ENCODE data around the gene HLA-DOB. TPM values are rescaled to one million over a fixed set of nuclear protein-coding genes. Genes with fewer than 3 reads are reported as not detected.

The HLA-DOB gene
- total RNA-seq, 2 experiments from 2014 or later: 2.4 to 2.9 TPM

- H3K27me3 Mint-ChIP-seq: no peaks in the 10 kb centered on the region
- peaks cover 76% of the 10 kb centered on the region for H3K36me3 Mint-ChIP-seq (ENCODE audit: low read depth)
- POLR2A ChIA-PET: interaction anchor here (0.9 to 1.2 kb wide), 2 partner anchors 11 to 130 kb away, joined by 3 to 5 read pairs; partner anchors contain the start of gene TAP1
- H3K4me3 Mint-ChIP-seq: peak overlapping the region; percentile 99
- H3K27ac Mint-ChIP-seq: peak overlapping the region; percentile 100
- H3K9me3 Mint-ChIP-seq: no peaks in the 10 kb centered on the region
- CTCF ChIA-PET: interaction anchor here (0.7 to 7.1 kb wide), 5 partner anchors 9 to 136 kb away, joined by 3 to 88 read pairs (median 4); partner anchors contain the start of genes HLA-DMB, PSMB9 and TAP1
- no peak for DNase-seq
- peaks cover 64% of the 10 kb centered on the region for H3K4me1 Mint-ChIP-seq
These were observed 25.3 kb upstream of the HLA-DOB start for GRCh38 chr6:32842021-32842650.

GRCh38 chr6:32840604-32841246, 23.9 kb upstream of the HLA-DOB start:
- H3K36me3 Mint-ChIP-seq (ENCODE audit: low read depth): peaks cover 77% of the 10 kb centered on the region
- ChIA-PET CTCF (interaction anchor here (0.8 to 7.1 kb wide), 3 partner anchors 15 to 131 kb away, joined by 3 to 88 read pairs (median 4); partner anchors contain the start of genes PSMB9 and TAP1), POLR2A (interaction anchor here (1.0 to 3.6 kb wide), 3 partner anchors 13 to 131 kb away, joined by 3 to 19 read pairs (median 4); partner anchors contain the start of genes PSMB9 and TAP1)
- peak; percentile 70 for DNase-seq
- peak overlapping the region; percentile 100 for H3K27ac Mint-ChIP-seq
- H3K27me3 Mint-ChIP-seq: no peaks in the 10 kb centered on the region
- peaks cover 67% of the 10 kb centered on the region for H3K4me1 Mint-ChIP-seq
- no peaks in the 10 kb centered on the region for H3K9me3 Mint-ChIP-seq
- peak overlapping the region; percentile 99 for H3K4me3 Mint-ChIP-seq

- Mint-ChIP-seq H3K4me1 (peaks cover 74% of the 10 kb centered on the region), H3K27me3 (no peaks in the 10 kb centered on the region), H3K36me3 (ENCODE audit: low read depth) (peaks cover 78% of the 10 kb centered on the region), H3K9me3 (no peaks in the 10 kb centered on the region), H3K4me3 (no peak overlapping the region), H3K27ac (peak overlapping the region; percentile 100)
- POLR2A ChIA-PET: interaction anchor here (1.0 to 3.6 kb wide), 5 partner anchors 14 to 132 kb away, joined by 4 to 37 read pairs (median 19); partner anchors contain the start of genes PSMB9 and TAP1
- CTCF ChIA-PET: interaction anchor here (0.6 to 3.9 kb wide), 24 partner anchors 8 to 408 kb away, joined by 3 to 171 read pairs (median 9); partner anchors contain the start of genes BRD2, HLA-DMA, PSMB9 and TAP1
- DNase-seq: no peak
These were observed 22.6 kb upstream of the HLA-DOB start for GRCh38 chr6:32839356-32839755.

GRCh38 chr6:32838114-32838958, 21.5 kb upstream of the HLA-DOB start, which contains the start of gene TAP2:
Gene TAP2 (minus strand): TSS chr6:32838739. CDS start chr6:32838233, 506 bp downstream.
- CTCF ChIA-PET: interaction anchor here (0.5 to 3.9 kb wide), 49 partner anchors 9 to 1195 kb away, joined by 3 to 171 read pairs (median 4); partner anchors contain the start of genes B3GALT4, BRD2, HLA-DMA and PFDN6
- peaks cover 84% of the 10 kb centered on the region for H3K4me1 Mint-ChIP-seq
- peaks cover 78% of the 10 kb centered on the region for H3K36me3 Mint-ChIP-seq (ENCODE audit: low read depth)
- no peaks in the 10 kb centered on the region for H3K9me3 Mint-ChIP-seq
- POLR2A ChIA-PET: interaction anchor here (0.6 to 3.6 kb wide), 9 partner anchors 13 to 133 kb away, joined by 3 to 37 read pairs (median 5); partner anchors contain the start of genes PSMB9 and TAP1
- DNase-seq: peak; percentile 97
- no peaks in the 10 kb centered on the region for H3K27me3 Mint-ChIP-seq
- H3K27ac Mint-ChIP-seq: peak within 1 kb of the TSS; percentile 100
- H3K4me3 Mint-ChIP-seq: peak within 1 kb of the TSS; percentile 89

GRCh38 chr6:32837651-32838113, 20.9 kb upstream of the HLA-DOB start:
- Mint-ChIP-seq H3K36me3 (ENCODE audit: low read depth) (peaks cover 78% of the 10 kb centered on the region), H3K4me1 (peaks cover 87% of the 10 kb centered on the region), H3K27ac (peak overlapping the region; percentile 100), H3K4me3 (peak overlapping the region; percentile 89), H3K9me3 (no peaks in the 10 kb centered on the region), H3K27me3 (no peaks in the 10 kb centered on the region)
- ChIA-PET POLR2A (interaction anchor here (0.6 to 3.6 kb wide), 6 partner anchors 15 to 134 kb away, joined by 4 to 37 read pairs (median 13); partner anchors contain the start of genes PSMB9 and TAP1), CTCF (interaction anchor here (0.7 to 3.9 kb wide), 21 partner anchors 9 to 427 kb away, joined by 3 to 171 read pairs (median 9); partner anchors contain the start of genes BRD2, HLA-DMA, PSMB9 and TAP1)
- peak; percentile 6 for DNase-seq

GRCh38 chr6:32836873-32837272, 20.1 kb upstream of the HLA-DOB start:
- Mint-ChIP-seq H3K4me1 (peaks cover 87% of the 10 kb centered on the region), H3K9me3 (no peaks in the 10 kb centered on the region), H3K36me3 (ENCODE audit: low read depth) (peaks cover 78% of the 10 kb centered on the region), H3K4me3 (peak overlapping the region; percentile 89), H3K27me3 (no peaks in the 10 kb centered on the region), H3K27ac (peak overlapping the region; percentile 100)
- DNase-seq: peak; percentile 1
- CTCF ChIA-PET: interaction anchor here (2.5 to 3.9 kb wide), 4 partner anchors 10 to 148 kb away, joined by 12 to 171 read pairs (median 58); partner anchors contain the start of genes PSMB9 and TAP1
- POLR2A ChIA-PET: no interaction called here

- ChIA-PET POLR2A (interaction anchor here (1.5 kb wide), 1 partner anchor 137 kb away, joined by 4 read pairs; no protein-coding TSS in a partner anchor), CTCF (interaction anchor here (0.8 to 2.0 kb wide), 5 partner anchors 16 to 118 kb away, joined by 4 to 5 read pairs (median 4); partner anchors contain the start of gene HLA-DMA)
- Mint-ChIP-seq H3K27ac (peak overlapping the region; percentile 34), H3K4me1 (peaks cover 82% of the 10 kb centered on the region), H3K27me3 (no peaks in the 10 kb centered on the region), H3K4me3 (peak overlapping the region; percentile 89), H3K9me3 (no peaks in the 10 kb centered on the region), H3K36me3 (ENCODE audit: low read depth) (peaks cover 77% of the 10 kb centered on the region)
- peak; percentile 4 for DNase-seq
These were observed 18.5 kb upstream of the HLA-DOB start for GRCh38 chr6:32835167-32835893.

- Mint-ChIP-seq H3K9me3 (no peaks in the 10 kb centered on the region), H3K4me1 (peaks cover 74% of the 10 kb centered on the region), H3K36me3 (ENCODE audit: low read depth) (peaks cover 88% of the 10 kb centered on the region), H3K27me3 (no peaks in the 10 kb centered on the region), H3K4me3 (no peak overlapping the region), H3K27ac (no peak overlapping the region)
- ChIA-PET POLR2A (interaction anchor here (0.7 kb wide), 1 partner anchor 21 kb away, joined by 3 read pairs; the partner anchor contains the start of gene PSMB9), CTCF (interaction anchor here (2.0 kb wide), 1 partner anchor 35 kb away, joined by 5 read pairs; no protein-coding TSS in a partner anchor)
- DNase-seq: no peak
These were observed 16.9 kb upstream of the HLA-DOB start for GRCh38 chr6:32833664-32834063.

GRCh38 chr6:32832535-32832934, 15.7 kb upstream of the HLA-DOB start:
- no peak overlapping the region for H3K4me3 Mint-ChIP-seq
- H3K4me1 Mint-ChIP-seq: peaks cover 80% of the 10 kb centered on the region
- DNase-seq: no peak
- H3K27me3 Mint-ChIP-seq: no peaks in the 10 kb centered on the region
- H3K9me3 Mint-ChIP-seq: no peaks in the 10 kb centered on the region
- ChIA-PET CTCF (interaction anchor here (1.1 kb wide), 1 partner anchor 37 kb away, joined by 3 read pairs; no protein-coding TSS in a partner anchor), POLR2A (no interaction called here)
- peaks cover 96% of the 10 kb centered on the region for H3K36me3 Mint-ChIP-seq (ENCODE audit: low read depth)
- H3K27ac Mint-ChIP-seq: no peak overlapping the region

- no peaks in the 10 kb centered on the region for H3K27me3 Mint-ChIP-seq
- no peak for DNase-seq
- peaks cover 74% of the 10 kb centered on the region for H3K4me1 Mint-ChIP-seq
- POLR2A ChIA-PET: no interaction called here
- CTCF ChIA-PET: no interaction called here
- H3K27ac Mint-ChIP-seq: peak overlapping the region; percentile 21
- H3K4me3 Mint-ChIP-seq: no peak overlapping the region
- H3K9me3 Mint-ChIP-seq: no peaks in the 10 kb centered on the region
- peaks cover 84% of the 10 kb centered on the region for H3K36me3 Mint-ChIP-seq (ENCODE audit: low read depth)
These were observed 14.1 kb upstream of the HLA-DOB start for GRCh38 chr6:32830936-32831335.

- Mint-ChIP-seq H3K4me1 (peaks cover 65% of the 10 kb centered on the region), H3K27ac (peak overlapping the region; percentile 2), H3K36me3 (ENCODE audit: low read depth) (peaks cover 76% of the 10 kb centered on the region), H3K27me3 (no peaks in the 10 kb centered on the region), H3K9me3 (no peaks in the 10 kb centered on the region), H3K4me3 (no peak overlapping the region)
- CTCF ChIA-PET: interaction anchor here (4.8 kb wide), 1 partner anchor 9 kb away, joined by 39 read pairs; the partner anchor contains the start of gene TAP2
- no peak for DNase-seq
- POLR2A ChIA-PET: no interaction called here
These were observed 13.2 kb upstream of the HLA-DOB start for GRCh38 chr6:32830017-32830416.
